GM21360 (cell line): Measurements from ENCODE around the gene SBNO2.
"Not testable (repeated sequence)": the region's sequence is repeated elsewhere in the genome, so short reads cannot be mapped to it uniquely, and the experiment has no call there.

ENCODE experiments used
- ATAC-seq: cut with Tn5 transposase; IDR thresholded peaks from one replicate; pipeline ENCODE4 v1.9.1; 2021; ENCODE audit warnings: mild to moderate bottlenecking, moderate library complexity; ENCODE audit not compliant: unreplicated experiment

Gene SBNO2

GRCh38 chr19:1138121-1138520 lies 35.9 kb downstream of the SBNO2 start:
- no peak for ATAC-seq

- no peak for ATAC-seq
Observed at GRCh38 chr19:1136621-1137317, 37.3 kb downstream of the SBNO2 start.

- no peak for ATAC-seq
Observed at GRCh38 chr19:1136201-1136600, 37.9 kb downstream of the SBNO2 start.

- ATAC-seq, result no peak
Observed at GRCh38 chr19:1135454-1135853, 38.6 kb downstream of the SBNO2 start.

- ATAC-seq, result no peak
Observed at GRCh38 chr19:1134431-1134830, 39.6 kb downstream of the SBNO2 start.

GRCh38 chr19:1133471-1133929 lies 40.6 kb downstream of the SBNO2 start:
- ATAC-seq, result peak; percentile 37

- no peak for ATAC-seq
Observed at GRCh38 chr19:1132552-1133383, 41.3 kb downstream of the SBNO2 start.

GRCh38 chr19:1131718-1132551 lies 42.1 kb downstream of the SBNO2 start:
- no peak for ATAC-seq

GRCh38 chr19:1130771-1131717 lies 43.0 kb downstream of the SBNO2 start:
- ATAC-seq, result no peak

GRCh38 chr19:1129535-1129934 lies 44.5 kb downstream of the SBNO2 start:
- ATAC-seq, result no peak

- not testable (repeated sequence) for ATAC-seq
Observed at GRCh38 chr19:1129084-1129483, 45.0 kb downstream of the SBNO2 start.

- no peak for ATAC-seq
Observed at GRCh38 chr19:1128106-1128505, 46.0 kb downstream of the SBNO2 start.

- no peak for ATAC-seq
Observed at GRCh38 chr19:1126984-1127760, 46.9 kb downstream of the SBNO2 start.

- ATAC-seq, result no peak
Observed at GRCh38 chr19:1125601-1126467, 48.2 kb downstream of the SBNO2 start.

- no peak for ATAC-seq
Observed at GRCh38 chr19:1123885-1124677, 50.0 kb downstream of the SBNO2 start.

- no peak for ATAC-seq
Observed at GRCh38 chr19:1123381-1123780, 50.7 kb downstream of the SBNO2 start.

GRCh38 chr19:1122972-1123363 lies 51.1 kb downstream of the SBNO2 start:
- ATAC-seq, result no peak
